ENCODE measurements around the gene RPS10. TPM values are rescaled to one million over a fixed set of nuclear protein-coding genes. Genes with fewer than 3 reads are reported as not detected.

The RPS10 gene
- total RNA-seq, 1 experiment from 2014 or later: 1,363 TPM

- Histone ChIP-seq H3K4me3 (ENCODE audit: low read depth in 2 of 2, low read length in 2 of 2) (no peak overlapping the region), H3K9me3 (ENCODE audit: control insufficient read depth, insufficient read depth, low read depth, low read length) (no peaks in the 10 kb centered on the region), H3K27ac (ENCODE audit: low read length) (no peak overlapping the region), H3K27me3 (ENCODE audit: control insufficient read depth, insufficient read depth, low read length) (no peaks in the 10 kb centered on the region), H3K36me3 (ENCODE audit: control insufficient read depth, insufficient read depth, low read length) (no peaks in the 10 kb centered on the region), H3K4me1 (ENCODE audit: control insufficient read depth, insufficient read depth, low read length) (peaks cover 44% of the 10 kb centered on the region)
- ChIA-PET POLR2A (interaction anchor here (0.6 to 1.1 kb wide), 2 partner anchors 38 to 675 kb away, joined by 4 to 5 read pairs; partner anchors contain the start of gene UQCC2), CTCF (interaction anchor here (0.6 to 0.7 kb wide), 2 partner anchors 12 to 805 kb away, joined by 4 to 10 read pairs; no protein-coding TSS in a partner anchor)
- BruUV-seq (replicated peaks): no TSS peak
- in situ Hi-C loops (cut with HindIII; ENCODE audit: low pct_unique_long_range_greater_than_20kb, low sequenced_read_pairs) (no loop called here), intact Hi-C loops (cut with micrococcal nuclease; ENCODE audit: unreplicated experiment) (no loop called here)
- TF ChIP-seq TCF7L2 (IDR thresholded peaks at IDR 0.05; ENCODE audit: low read depth, low read length) (no peak), CTCF (IDR thresholded peaks at IDR 0.05) (no peak), POLR2AphosphoS5 (IDR thresholded peaks at IDR 0.05; ENCODE audit: low read depth, low read length) (no peak), SIN3A (IDR thresholded peaks at IDR 0.05; ENCODE audit: borderline replicate concordance, insufficient read depth, low read depth, low read length) (no peak), REST (IDR thresholded peaks at IDR 0.05; ENCODE audit: insufficient read depth in 1 of 2, low read depth in 2 of 2, low read length in 1 of 2) (no peak)
- no peak for DNase-seq (ENCODE audit: low read depth, low spot score)
- ATAC-seq: peak; percentile 84
Measured at GRCh38 chr6:34386316-34387137, 39.3 kb downstream of the RPS10 start.

GRCh38 chr6:34385793-34386195, 40.1 kb downstream of the RPS10 start:
- no peaks in the 10 kb centered on the region for H3K27me3 ChIP-seq (ENCODE audit: control insufficient read depth, insufficient read depth, low read length)
- no peaks in the 10 kb centered on the region for H3K9me3 ChIP-seq (ENCODE audit: control insufficient read depth, insufficient read depth, low read depth, low read length)
- H3K27ac ChIP-seq (ENCODE audit: low read length): no peak overlapping the region
- ChIA-PET CTCF (interaction anchor here (0.6 kb wide), 1 partner anchor 804 kb away, joined by 10 read pairs; no protein-coding TSS in a partner anchor), POLR2A (no interaction called here)
- H3K4me1 ChIP-seq (ENCODE audit: control insufficient read depth, insufficient read depth, low read length): peaks cover 44% of the 10 kb centered on the region
- H3K4me3 ChIP-seq (ENCODE audit: low read depth in 2 of 2, low read length in 2 of 2): no peak overlapping the region
- ATAC-seq: no peak
- in situ Hi-C loops (cut with HindIII; ENCODE audit: low pct_unique_long_range_greater_than_20kb, low sequenced_read_pairs): no loop called here
- no peaks in the 10 kb centered on the region for H3K36me3 ChIP-seq (ENCODE audit: control insufficient read depth, insufficient read depth, low read length)
- TF ChIP-seq TCF7L2 (IDR thresholded peaks at IDR 0.05; ENCODE audit: low read depth, low read length): no peak
- no peak for TF ChIP-seq REST (IDR thresholded peaks at IDR 0.05; ENCODE audit: insufficient read depth in 1 of 2, low read depth in 2 of 2, low read length in 1 of 2)
- no peak for TF ChIP-seq SIN3A (IDR thresholded peaks at IDR 0.05; ENCODE audit: borderline replicate concordance, insufficient read depth, low read depth, low read length)
- TF ChIP-seq POLR2AphosphoS5 (IDR thresholded peaks at IDR 0.05; ENCODE audit: low read depth, low read length): no peak
- no peak for TF ChIP-seq CTCF (IDR thresholded peaks at IDR 0.05)
- no peak for DNase-seq (ENCODE audit: low read depth, low spot score)
- BruUV-seq (replicated peaks): no TSS peak
- intact Hi-C loops (cut with micrococcal nuclease; ENCODE audit: unreplicated experiment): no loop called here

Measured in Panc1 (cell line).